GM18870 (cell line): ENCODE data around the gene PHYHD1.
"Not testable (repeated sequence)": the region's sequence is repeated elsewhere in the genome, so short reads cannot be mapped to it uniquely, and the experiment has no call there.

Experiments used
- ATAC-seq: cut with Tn5 transposase; IDR thresholded peaks from one replicate; pipeline ENCODE4 v1.9.1; 2021; ENCODE audit warnings: moderate library complexity; ENCODE audit not compliant: unreplicated experiment

PHYHD1 gene

DNA sequence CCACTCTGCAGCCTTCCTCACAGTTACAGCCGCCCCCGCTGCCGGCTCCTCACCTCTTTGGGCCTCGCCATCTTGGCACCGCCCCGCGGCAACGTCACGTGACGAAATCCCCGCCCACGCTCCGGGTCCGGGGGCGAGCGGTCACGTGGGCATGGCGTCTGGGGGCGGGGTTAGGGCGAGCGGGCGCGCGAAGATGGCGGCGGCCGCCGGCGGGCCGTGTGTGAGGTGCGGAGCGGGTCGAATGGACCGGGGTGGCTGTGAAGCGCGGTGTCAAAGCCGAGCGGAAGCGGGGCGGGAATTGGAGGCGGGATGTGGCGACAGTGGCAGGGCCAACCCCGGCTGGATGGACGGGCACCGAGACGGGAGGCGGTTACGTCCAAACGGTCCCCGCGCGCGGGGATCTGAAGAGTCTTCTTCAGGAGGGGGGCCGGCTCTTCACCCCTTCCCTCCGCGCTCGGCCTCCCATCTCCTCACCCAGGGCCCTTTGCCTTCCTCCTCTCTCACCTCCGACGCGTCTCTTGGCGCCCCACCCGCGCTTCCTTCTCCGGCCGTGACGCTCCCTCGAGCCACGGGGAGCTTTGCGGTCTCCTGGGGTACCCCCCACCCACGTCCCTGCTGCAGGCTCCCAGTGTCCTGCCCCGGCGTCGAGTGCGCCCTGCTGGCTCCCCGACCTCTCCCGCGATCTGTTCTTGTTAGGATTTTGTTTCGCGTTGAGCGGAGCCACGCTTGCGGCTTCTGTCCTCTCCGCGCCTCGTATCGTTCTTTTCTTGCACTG, 26.9 kb downstream of the PHYHD1 start, which contains the start of the genes DOLK and NUP188:
TSS of gene DOLK (minus strand) at position 77 of the 775 bp plus-strand sequence. CDS start 300 bp downstream, outside the sequence.
TSS of gene NUP188 (plus strand) at position 173 of the 775 bp plus-strand sequence. CDS start at position 194, 21 bp downstream.
- peak; percentile 56 for ATAC-seq

DNA sequence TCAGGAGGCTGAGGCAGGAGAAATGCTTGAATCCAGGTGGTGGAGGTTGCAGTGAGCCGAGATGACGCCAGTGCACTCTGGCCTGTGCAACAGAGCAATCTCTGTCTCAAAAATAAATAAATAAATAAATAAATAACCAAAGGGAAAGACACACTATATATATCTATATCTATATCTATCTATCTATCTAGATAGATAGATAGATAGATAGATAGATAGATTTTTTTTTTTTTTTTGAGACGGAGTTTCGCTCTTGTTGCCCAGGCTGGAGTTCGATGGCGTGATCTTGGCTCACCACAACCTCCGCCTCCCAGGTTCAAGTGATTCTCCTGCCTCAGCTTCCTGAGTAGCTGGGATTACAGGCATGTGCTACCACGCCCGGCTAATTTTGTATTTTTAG, 40.6 kb downstream of the PHYHD1 start:
- ATAC-seq = not testable (repeated sequence)

DNA sequence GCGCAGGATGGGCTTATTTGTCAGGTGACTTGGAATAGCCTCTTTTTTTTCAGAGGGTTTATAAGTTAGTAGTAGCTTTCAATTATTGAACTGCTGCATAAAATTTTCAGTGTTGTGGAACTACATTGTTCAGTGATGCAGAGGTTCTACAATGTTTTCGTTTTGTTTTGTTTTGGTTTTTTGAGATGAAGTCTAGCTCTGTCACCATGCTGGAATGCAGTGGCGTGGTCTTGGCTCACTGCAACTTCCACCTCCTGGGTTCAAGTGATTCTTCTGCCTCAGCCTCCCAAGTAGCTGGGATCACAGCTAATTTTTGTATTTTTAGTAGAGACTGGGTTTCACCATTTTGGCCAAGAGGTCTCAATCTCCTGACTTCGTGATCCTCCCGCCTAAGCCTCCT, 48.7 kb downstream of the PHYHD1 start:
- ATAC-seq = no peak

DNA sequence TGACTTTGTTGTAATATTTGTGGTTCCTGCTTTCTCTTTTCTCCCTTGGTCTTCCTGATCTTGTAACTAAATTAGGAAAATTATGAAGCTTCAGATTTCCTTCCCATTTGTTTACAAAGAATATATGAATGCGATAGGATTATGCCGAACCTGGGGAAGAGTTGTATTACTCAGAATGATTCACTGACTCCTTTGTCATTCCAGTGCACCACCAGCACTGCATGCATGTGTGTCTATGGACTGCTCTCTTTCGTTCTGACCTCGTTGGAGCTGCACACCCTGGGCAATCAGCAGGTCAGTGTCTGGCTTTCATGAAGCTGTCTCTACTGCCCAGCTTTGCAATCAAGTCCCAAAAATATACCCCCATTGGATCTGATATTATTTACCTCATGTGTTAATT, 52.2 kb downstream of the PHYHD1 start:
- ATAC-seq = no peak

DNA sequence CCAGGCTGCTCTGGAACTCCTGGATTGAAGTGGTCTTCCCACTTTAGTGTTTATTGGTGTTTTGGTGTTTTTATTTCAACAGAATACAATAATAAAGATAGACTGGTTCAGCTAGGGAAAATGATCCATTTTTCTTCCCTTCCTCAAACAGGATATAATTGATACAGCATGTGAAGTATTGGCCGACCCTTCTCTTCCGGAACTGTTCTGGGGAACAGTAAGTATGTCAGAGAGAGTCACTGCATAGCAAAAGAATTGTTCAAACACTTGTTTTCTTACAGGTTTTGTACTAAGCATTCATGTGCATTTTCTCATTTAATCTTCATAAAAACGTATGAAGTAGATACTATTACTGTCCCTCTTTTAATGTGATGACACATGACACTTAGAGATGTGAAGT, 58.3 kb downstream of the PHYHD1 start:
- ATAC-seq = no peak

DNA sequence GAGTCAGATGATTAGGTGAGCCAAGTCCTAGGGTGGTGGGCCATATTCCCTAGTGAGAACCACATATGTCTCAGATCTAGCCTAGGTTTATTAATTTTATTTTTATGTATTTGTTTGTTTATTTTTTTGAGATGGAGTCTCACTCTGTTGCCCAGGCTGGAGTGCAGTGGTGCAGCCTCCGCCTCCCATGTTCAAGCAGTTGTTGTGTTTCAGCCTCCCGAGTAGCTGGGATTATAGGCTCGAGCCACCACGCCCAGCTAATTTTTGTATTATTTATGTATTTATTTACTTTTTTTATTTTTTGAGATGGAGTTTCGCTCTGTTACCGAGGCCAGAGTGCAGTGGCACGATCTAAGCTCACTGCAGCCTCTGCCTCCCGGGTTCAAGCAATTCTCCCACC, 62.8 kb downstream of the PHYHD1 start:
- ATAC-seq = no peak

DNA sequence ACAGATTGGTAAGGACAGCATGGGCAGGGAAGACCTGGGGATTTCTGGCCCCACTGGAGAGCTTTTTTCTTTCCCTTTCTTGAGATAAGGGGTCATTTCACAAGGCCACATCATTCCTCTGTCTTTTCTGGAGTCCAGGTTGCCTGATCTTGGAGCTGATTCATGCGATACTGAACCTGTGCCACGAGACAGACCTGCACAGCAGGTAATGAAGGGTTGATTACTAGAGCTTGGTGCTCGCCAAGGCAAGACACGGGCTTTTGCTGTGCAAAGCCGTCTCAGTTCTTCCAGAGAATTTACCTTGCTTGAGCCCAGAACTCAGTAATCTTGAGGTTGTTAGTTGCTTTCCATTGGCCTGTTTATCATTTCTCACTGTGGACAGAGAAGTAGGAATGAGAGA, 65.9 kb downstream of the PHYHD1 start:
- no peak for ATAC-seq

DNA sequence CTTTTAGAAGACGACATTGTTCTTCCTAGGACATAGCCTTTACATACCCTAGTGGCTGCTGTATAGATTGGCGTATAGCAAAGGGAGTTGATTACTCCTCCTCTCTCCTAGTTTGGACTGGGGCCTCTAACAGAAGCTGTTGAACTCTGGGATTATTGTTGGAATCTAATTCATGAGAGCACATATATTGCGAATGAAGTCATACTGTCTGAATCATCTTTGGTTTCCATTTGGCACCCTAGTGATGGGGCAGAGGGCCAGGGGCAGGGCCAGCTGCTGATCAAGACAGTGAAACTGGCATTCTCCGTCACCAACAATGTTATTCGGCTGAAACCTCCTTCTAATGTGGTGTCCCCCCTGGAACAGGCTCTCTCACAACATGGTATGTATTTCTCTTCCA, 67.0 kb downstream of the PHYHD1 start:
- ATAC-seq = no peak
